Ishikawa (cell line): Measurements from ENCODE around the gene TRPM1.

Experiments used
- CEBPB ChIP-seq: IDR thresholded peaks from 2 replicates; pipeline ENCODE4 v1.6.1; 2012
- CREB1 ChIP-seq: IDR thresholded peaks from 2 replicates; pipeline ENCODE4 v1.6.1; 2012; ENCODE audit warnings: low read depth
- EGR1 ChIP-seq: IDR thresholded peaks from 2 replicates; pipeline ENCODE4 v1.6.1; 2012
- EP300 ChIP-seq: IDR thresholded peaks from 2 replicates; pipeline ENCODE4 v1.6.1; 2012; ENCODE audit warnings: borderline replicate concordance
- FOXM1 ChIP-seq: IDR thresholded peaks from 2 replicates; pipeline ENCODE4 v1.6.1; 2012; ENCODE audit warnings: low read depth, borderline replicate concordance
- NFIC ChIP-seq: IDR thresholded peaks from 2 replicates; pipeline ENCODE4 v1.6.1; 2012
- RAD21 ChIP-seq: IDR thresholded peaks from 2 replicates; pipeline ENCODE4 v1.6.1; 2012; ENCODE audit warnings: low read depth
- TAF1 ChIP-seq: IDR thresholded peaks from 2 replicates; pipeline ENCODE4 v1.6.1; 2012; ENCODE audit warnings: low read depth, mild to moderate bottlenecking
- TCF12 ChIP-seq: IDR thresholded peaks from 2 replicates; pipeline ENCODE4 v1.6.1; 2012; ENCODE audit warnings: low read depth
- TEAD4 ChIP-seq: IDR thresholded peaks from 2 replicates; pipeline ENCODE4 v1.6.1; 2012
- YY1 ChIP-seq: IDR thresholded peaks from 2 replicates; pipeline ENCODE4 v1.6.1; 2012; ENCODE audit warnings: low read depth
- ZBTB7A ChIP-seq: IDR thresholded peaks from 2 replicates; pipeline ENCODE4 v1.6.1; 2012; ENCODE audit warnings: low read depth
- TF ChIP-seq, protein P1 (sequence below): IDR thresholded peaks from 2 replicates; pipeline ENCODE4 v1.6.1; 2012
- TF ChIP-seq, protein P2 (sequence below): IDR thresholded peaks from 2 replicates; pipeline ENCODE4 v1.6.1; 2012
- TF ChIP-seq, protein P3 (sequence below): IDR thresholded peaks from 2 replicates; pipeline ENCODE4 v1.6.1; 2012; ENCODE audit warnings: low read depth, mild to moderate bottlenecking

Gene TRPM1

DNA sequence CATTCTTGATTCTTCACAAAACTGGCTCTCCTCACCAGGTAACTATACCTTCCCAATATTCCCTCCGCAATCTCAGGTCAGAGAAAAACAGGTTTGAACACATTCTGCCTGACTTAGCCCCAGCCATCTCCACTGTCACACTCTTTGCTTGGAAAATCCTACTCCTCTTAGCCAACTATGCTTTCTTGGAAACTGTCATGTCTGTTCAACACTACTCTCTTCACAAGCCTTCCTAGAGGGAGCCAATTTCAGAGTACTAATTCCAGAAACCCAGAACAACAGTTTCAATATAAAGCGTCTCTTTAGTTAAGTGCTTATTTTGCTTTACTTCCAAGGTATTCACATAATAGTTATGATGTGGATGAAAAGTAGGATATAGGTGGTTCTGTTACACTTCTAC lies 131.8 kb downstream of the TRPM1 start:
- TF ChIP-seq, protein P1, sequence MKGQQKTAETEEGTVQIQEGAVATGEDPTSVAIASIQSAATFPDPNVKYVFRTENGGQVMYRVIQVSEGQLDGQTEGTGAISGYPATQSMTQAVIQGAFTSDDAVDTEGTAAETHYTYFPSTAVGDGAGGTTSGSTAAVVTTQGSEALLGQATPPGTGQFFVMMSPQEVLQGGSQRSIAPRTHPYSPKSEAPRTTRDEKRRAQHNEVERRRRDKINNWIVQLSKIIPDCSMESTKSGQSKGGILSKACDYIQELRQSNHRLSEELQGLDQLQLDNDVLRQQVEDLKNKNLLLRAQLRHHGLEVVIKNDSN: no peak
- TF ChIP-seq TCF12 (no peak), ZBTB7A (no peak), YY1 (no peak), CEBPB (no peak), FOXM1 (no peak), CREB1 (no peak), TEAD4 (no peak), EP300 (no peak), NFIC (no peak), TAF1 (no peak), EGR1 (no peak)
- TF ChIP-seq, protein P2, sequence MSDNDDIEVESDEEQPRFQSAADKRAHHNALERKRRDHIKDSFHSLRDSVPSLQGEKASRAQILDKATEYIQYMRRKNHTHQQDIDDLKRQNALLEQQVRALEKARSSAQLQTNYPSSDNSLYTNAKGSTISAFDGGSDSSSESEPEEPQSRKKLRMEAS: no peak
- TF ChIP-seq, protein P3, sequence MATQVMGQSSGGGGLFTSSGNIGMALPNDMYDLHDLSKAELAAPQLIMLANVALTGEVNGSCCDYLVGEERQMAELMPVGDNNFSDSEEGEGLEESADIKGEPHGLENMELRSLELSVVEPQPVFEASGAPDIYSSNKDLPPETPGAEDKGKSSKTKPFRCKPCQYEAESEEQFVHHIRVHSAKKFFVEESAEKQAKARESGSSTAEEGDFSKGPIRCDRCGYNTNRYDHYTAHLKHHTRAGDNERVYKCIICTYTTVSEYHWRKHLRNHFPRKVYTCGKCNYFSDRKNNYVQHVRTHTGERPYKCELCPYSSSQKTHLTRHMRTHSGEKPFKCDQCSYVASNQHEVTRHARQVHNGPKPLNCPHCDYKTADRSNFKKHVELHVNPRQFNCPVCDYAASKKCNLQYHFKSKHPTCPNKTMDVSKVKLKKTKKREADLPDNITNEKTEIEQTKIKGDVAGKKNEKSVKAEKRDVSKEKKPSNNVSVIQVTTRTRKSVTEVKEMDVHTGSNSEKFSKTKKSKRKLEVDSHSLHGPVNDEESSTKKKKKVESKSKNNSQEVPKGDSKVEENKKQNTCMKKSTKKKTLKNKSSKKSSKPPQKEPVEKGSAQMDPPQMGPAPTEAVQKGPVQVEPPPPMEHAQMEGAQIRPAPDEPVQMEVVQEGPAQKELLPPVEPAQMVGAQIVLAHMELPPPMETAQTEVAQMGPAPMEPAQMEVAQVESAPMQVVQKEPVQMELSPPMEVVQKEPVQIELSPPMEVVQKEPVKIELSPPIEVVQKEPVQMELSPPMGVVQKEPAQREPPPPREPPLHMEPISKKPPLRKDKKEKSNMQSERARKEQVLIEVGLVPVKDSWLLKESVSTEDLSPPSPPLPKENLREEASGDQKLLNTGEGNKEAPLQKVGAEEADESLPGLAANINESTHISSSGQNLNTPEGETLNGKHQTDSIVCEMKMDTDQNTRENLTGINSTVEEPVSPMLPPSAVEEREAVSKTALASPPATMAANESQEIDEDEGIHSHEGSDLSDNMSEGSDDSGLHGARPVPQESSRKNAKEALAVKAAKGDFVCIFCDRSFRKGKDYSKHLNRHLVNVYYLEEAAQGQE: no peak

DNA sequence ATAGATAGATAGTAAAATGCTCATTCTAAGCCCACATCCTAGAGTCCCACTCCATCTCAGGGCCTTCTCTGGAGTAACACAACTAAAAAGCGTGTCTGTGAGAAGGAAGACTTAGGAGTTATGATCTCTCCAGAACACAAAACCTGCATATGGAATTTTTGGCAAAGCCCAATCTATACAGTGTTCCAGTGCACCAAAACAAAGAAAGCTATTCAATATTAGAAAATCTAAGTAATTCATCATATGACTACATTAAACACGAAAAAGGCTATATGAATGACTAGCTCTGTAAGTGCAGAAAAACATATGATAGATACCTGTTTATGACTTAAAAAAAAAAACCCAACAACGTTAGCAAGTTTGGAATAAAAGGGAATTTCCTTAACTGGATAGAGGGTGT lies 137.8 kb downstream of the TRPM1 start:
- TF ChIP-seq FOXM1: no peak
- TF ChIP-seq, protein P2: no peak
- TF ChIP-seq TCF12: no peak
- no peak for TF ChIP-seq TAF1
- TF ChIP-seq NFIC: no peak
- no peak for TF ChIP-seq ZBTB7A
- TF ChIP-seq, protein P3: no peak
- TF ChIP-seq EP300: no peak
- no peak for TF ChIP-seq TEAD4
- TF ChIP-seq YY1: no peak
- TF ChIP-seq RAD21: no peak
- no peak for TF ChIP-seq CEBPB
- no peak for TF ChIP-seq EGR1
- TF ChIP-seq, protein P1: no peak
- TF ChIP-seq CREB1: no peak

DNA sequence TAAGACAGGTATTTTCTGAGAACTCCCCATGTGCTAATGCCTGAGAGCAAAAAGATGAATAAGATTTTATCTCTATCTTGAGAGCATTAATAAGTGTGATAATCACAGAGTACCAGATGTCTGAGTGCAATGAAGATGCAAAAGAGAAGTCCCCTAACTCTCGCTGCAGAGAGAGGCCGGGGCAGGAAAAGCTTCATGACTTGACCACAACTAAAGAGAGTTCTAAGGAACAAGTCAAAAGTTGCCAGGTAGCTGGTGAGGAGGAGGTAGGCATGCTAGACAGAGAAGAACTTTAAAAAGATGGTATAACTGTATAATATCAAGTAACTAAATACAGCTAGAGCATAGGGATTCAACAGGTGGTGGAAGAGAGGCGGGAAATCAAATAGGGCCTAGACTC lies 138.9 kb downstream of the TRPM1 start:
- TF ChIP-seq EP300 (no peak), CREB1 (no peak), TCF12 (no peak), TEAD4 (no peak), NFIC (no peak), EGR1 (no peak), RAD21 (no peak), TAF1 (no peak)
- TF ChIP-seq, protein P2: no peak
- TF ChIP-seq, protein P1: no peak
- TF ChIP-seq, protein P3: no peak

DNA sequence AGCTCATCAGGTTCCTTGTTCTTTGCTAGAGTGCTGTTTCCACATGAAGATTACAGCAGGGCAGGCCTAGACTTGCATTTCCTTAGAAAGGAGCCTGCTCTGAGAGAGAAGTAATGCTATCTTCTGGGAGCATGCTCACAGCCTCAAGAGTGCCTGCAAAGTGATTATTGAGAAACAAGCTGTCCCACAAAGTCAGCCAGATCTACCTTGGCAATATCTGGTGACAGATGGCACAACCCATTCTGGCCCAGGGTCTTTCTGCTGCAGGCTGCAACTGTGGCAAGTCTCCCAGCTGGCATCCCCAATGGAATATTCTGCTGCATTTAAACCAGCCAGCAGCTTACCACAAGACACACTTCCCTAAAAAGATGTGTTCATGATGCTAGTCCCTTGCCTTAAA lies 139.4 kb downstream of the TRPM1 start:
- TF ChIP-seq FOXM1: no peak
- TF ChIP-seq, protein P1: no peak
- TF ChIP-seq EP300: no peak
- TF ChIP-seq NFIC: no peak
- TF ChIP-seq YY1: no peak
- TF ChIP-seq CREB1: no peak
- no peak for TF ChIP-seq EGR1
- no peak for TF ChIP-seq TEAD4
- TF ChIP-seq, protein P2: no peak
- TF ChIP-seq TAF1: no peak
- no peak for TF ChIP-seq ZBTB7A
- TF ChIP-seq, protein P3: no peak
- no peak for TF ChIP-seq TCF12
- no peak for TF ChIP-seq RAD21
- no peak for TF ChIP-seq CEBPB
